ENCODE measurements around the gene BAAT. TPM values are rescaled to one million over a fixed set of nuclear protein-coding genes. Genes with fewer than 3 reads are reported as not detected.

BAAT gene
- total and polyA plus RNA-seq, 4 experiments from 2014 or later = 0.08 to 0.15 TPM; not detected in 2

- no peaks in the 10 kb centered on the region for H3K4me1 ChIP-seq (ENCODE audit: insufficient read depth, low read length)
- no peak for DNase-seq
- intact Hi-C loops (cut with micrococcal nuclease) = no loop called here
- H3K9me3 ChIP-seq (ENCODE audit: control insufficient read depth in 1 of 2, low read length in 2 of 2) = no peaks in the 10 kb centered on the region
- H3K4me3 ChIP-seq (ENCODE audit: low read length in 2 of 2) = no peak overlapping the region
- H3K9me3 Mint-ChIP-seq = peaks cover 0 to 8% (median under 1%) of the 10 kb centered on the region in 8 donors
- H3K4me1 Mint-ChIP-seq = no peaks in the 10 kb centered on the region
- ChIA-PET CTCF (ENCODE audit: partially characterized antibody) (interaction anchor here (1.6 kb wide), 1 partner anchor 15 kb away, joined by 4 read pairs; no protein-coding TSS in a partner anchor), POLR2A (ENCODE audit: partially characterized antibody) (no interaction called here)
- no peak overlapping the region for H3K4me3 Mint-ChIP-seq
- no peak overlapping the region for H3K27ac ChIP-seq (ENCODE audit: low read depth, low read length)
- no peaks in the 10 kb centered on the region for H3K36me3 ChIP-seq (ENCODE audit: insufficient read depth, low read length)
- peaks cover 0 to 2% of the 10 kb centered on the region in 2 donors for H3K36me3 Mint-ChIP-seq
- H3K27ac Mint-ChIP-seq = no peak overlapping the region
- no peaks in the 10 kb centered on the region for H3K27me3 ChIP-seq (ENCODE audit: insufficient read depth, low read length)
- peaks cover 9 to 11% of the 10 kb centered on the region in 2 donors for H3K27me3 Mint-ChIP-seq
Observed at GRCh38 chr9:101372327-101373118, 12.3 kb downstream of the BAAT start.

GRCh38 chr9:101371813-101372212, 13.0 kb downstream of the BAAT start:
- peaks cover 0 to 2% of the 10 kb centered on the region in 2 donors for H3K36me3 Mint-ChIP-seq
- DNase-seq = no peak
- Histone ChIP-seq H3K4me1 (ENCODE audit: insufficient read depth, low read length) (no peaks in the 10 kb centered on the region), H3K9me3 (ENCODE audit: control insufficient read depth in 1 of 2, low read length in 2 of 2) (no peaks in the 10 kb centered on the region), H3K27me3 (ENCODE audit: insufficient read depth, low read length) (no peaks in the 10 kb centered on the region), H3K4me3 (ENCODE audit: low read length in 2 of 2) (no peak overlapping the region), H3K36me3 (ENCODE audit: insufficient read depth, low read length) (no peaks in the 10 kb centered on the region), H3K27ac (ENCODE audit: low read depth, low read length) (no peak overlapping the region)
- CTCF ChIA-PET (ENCODE audit: partially characterized antibody) = interaction anchor here (1.6 kb wide), 1 partner anchor 16 kb away, joined by 4 read pairs; no protein-coding TSS in a partner anchor
- no peaks in the 10 kb centered on the region for H3K4me1 Mint-ChIP-seq
- H3K27ac Mint-ChIP-seq = no peak overlapping the region
- H3K9me3 Mint-ChIP-seq = peaks cover 0 to 4% (median 0%) of the 10 kb centered on the region in 8 donors
- POLR2A ChIA-PET (ENCODE audit: partially characterized antibody) = no interaction called here
- peaks cover 9 to 11% of the 10 kb centered on the region in 2 donors for H3K27me3 Mint-ChIP-seq
- intact Hi-C loops (cut with micrococcal nuclease) = no loop called here
- no peak overlapping the region for H3K4me3 Mint-ChIP-seq

- Mint-ChIP-seq H3K27me3 (peaks cover 3% of the 10 kb centered on the region in 2 donors), H3K36me3 (no peaks in the 10 kb centered on the region), H3K27ac (no peak overlapping the region), H3K9me3 (no peaks in the 10 kb centered on the region), H3K4me3 (no peak overlapping the region), H3K4me1 (no peaks in the 10 kb centered on the region)
- Histone ChIP-seq H3K36me3 (ENCODE audit: insufficient read depth, low read length) (no peaks in the 10 kb centered on the region), H3K27ac (ENCODE audit: low read depth, low read length) (no peak overlapping the region), H3K9me3 (ENCODE audit: control insufficient read depth in 1 of 2, low read length in 2 of 2) (no peaks in the 10 kb centered on the region), H3K4me1 (ENCODE audit: insufficient read depth, low read length) (no peaks in the 10 kb centered on the region), H3K27me3 (ENCODE audit: insufficient read depth, low read length) (no peaks in the 10 kb centered on the region), H3K4me3 (ENCODE audit: low read length in 2 of 2) (no peak overlapping the region)
- CTCF ChIA-PET (ENCODE audit: partially characterized antibody) = interaction anchor here (1.1 kb wide), 1 partner anchor 10 kb away, joined by 3 read pairs; no protein-coding TSS in a partner anchor
- POLR2A ChIA-PET (ENCODE audit: partially characterized antibody) = no interaction called here
- no peak for DNase-seq
- intact Hi-C loops (cut with micrococcal nuclease) = no loop called here
Observed at GRCh38 chr9:101369884-101370531, 14.8 kb downstream of the BAAT start.

- Histone ChIP-seq H3K27me3 (ENCODE audit: insufficient read depth, low read length) (no peaks in the 10 kb centered on the region), H3K9me3 (ENCODE audit: control insufficient read depth in 1 of 2, low read length in 2 of 2) (no peaks in the 10 kb centered on the region), H3K27ac (ENCODE audit: low read depth, low read length) (no peak overlapping the region), H3K4me3 (ENCODE audit: low read length in 2 of 2) (no peak overlapping the region), H3K36me3 (ENCODE audit: insufficient read depth, low read length) (no peaks in the 10 kb centered on the region), H3K4me1 (ENCODE audit: insufficient read depth, low read length) (no peaks in the 10 kb centered on the region)
- intact Hi-C loops (cut with micrococcal nuclease) = no loop called here
- Mint-ChIP-seq H3K4me1 (no peaks in the 10 kb centered on the region), H3K4me3 (no peak overlapping the region), H3K36me3 (no peaks in the 10 kb centered on the region), H3K27me3 (peaks cover 3% of the 10 kb centered on the region in 2 donors), H3K27ac (no peak overlapping the region), H3K9me3 (no peaks in the 10 kb centered on the region)
- DNase-seq = no peak
- CTCF ChIA-PET (ENCODE audit: partially characterized antibody) = no interaction called here
- POLR2A ChIA-PET (ENCODE audit: partially characterized antibody) = no interaction called here
Observed at GRCh38 chr9:101369286-101369685, 15.5 kb downstream of the BAAT start.

- Mint-ChIP-seq H3K27ac (no peak overlapping the region), H3K9me3 (peaks cover 0 to 2% (median 0%) of the 10 kb centered on the region in 8 donors), H3K4me3 (no peak overlapping the region), H3K36me3 (no peaks in the 10 kb centered on the region), H3K27me3 (peaks cover 3 to 5% of the 10 kb centered on the region in 2 donors), H3K4me1 (no peaks in the 10 kb centered on the region)
- Histone ChIP-seq H3K36me3 (ENCODE audit: insufficient read depth, low read length) (no peaks in the 10 kb centered on the region), H3K27ac (ENCODE audit: low read depth, low read length) (no peak overlapping the region), H3K27me3 (ENCODE audit: insufficient read depth, low read length) (no peaks in the 10 kb centered on the region), H3K4me1 (ENCODE audit: insufficient read depth, low read length) (no peaks in the 10 kb centered on the region), H3K9me3 (ENCODE audit: control insufficient read depth in 1 of 2, low read length in 2 of 2) (no peaks in the 10 kb centered on the region), H3K4me3 (ENCODE audit: low read length in 2 of 2) (no peak overlapping the region)
- ChIA-PET POLR2A (ENCODE audit: partially characterized antibody) (no interaction called here), CTCF (ENCODE audit: partially characterized antibody) (no interaction called here)
- intact Hi-C loops (cut with micrococcal nuclease) = no loop called here
- DNase-seq = no peak
Observed at GRCh38 chr9:101367323-101367722, 17.5 kb downstream of the BAAT start.

GRCh38 chr9:101366038-101366756, 18.6 kb downstream of the BAAT start:
- intact Hi-C loops (cut with micrococcal nuclease) = no loop called here
- Histone ChIP-seq H3K27me3 (ENCODE audit: insufficient read depth, low read length) (no peaks in the 10 kb centered on the region), H3K4me3 (ENCODE audit: low read length in 2 of 2) (no peak overlapping the region), H3K9me3 (ENCODE audit: control insufficient read depth in 1 of 2, low read length in 2 of 2) (no peaks in the 10 kb centered on the region), H3K4me1 (ENCODE audit: insufficient read depth, low read length) (no peaks in the 10 kb centered on the region), H3K27ac (ENCODE audit: low read depth, low read length) (no peak overlapping the region), H3K36me3 (ENCODE audit: insufficient read depth, low read length) (no peaks in the 10 kb centered on the region)
- no peak for DNase-seq
- CTCF ChIA-PET (ENCODE audit: partially characterized antibody) = no interaction called here
- Mint-ChIP-seq H3K4me1 (no peaks in the 10 kb centered on the region), H3K9me3 (peaks cover 0 to 2% (median 0%) of the 10 kb centered on the region in 8 donors), H3K4me3 (no peak overlapping the region), H3K27ac (no peak overlapping the region), H3K36me3 (no peaks in the 10 kb centered on the region), H3K27me3 (peaks cover 0 to 4% of the 10 kb centered on the region in 2 donors)
- POLR2A ChIA-PET (ENCODE audit: partially characterized antibody) = no interaction called here

- Histone ChIP-seq H3K36me3 (ENCODE audit: insufficient read depth, low read length) (no peaks in the 10 kb centered on the region), H3K4me3 (ENCODE audit: low read length in 2 of 2) (no peak overlapping the region), H3K27me3 (ENCODE audit: insufficient read depth, low read length) (no peaks in the 10 kb centered on the region), H3K9me3 (ENCODE audit: control insufficient read depth in 1 of 2, low read length in 2 of 2) (no peaks in the 10 kb centered on the region), H3K4me1 (ENCODE audit: insufficient read depth, low read length) (no peaks in the 10 kb centered on the region), H3K27ac (ENCODE audit: low read depth, low read length) (no peak overlapping the region)
- Mint-ChIP-seq H3K27me3 (peaks cover 0 to 2% of the 10 kb centered on the region in 2 donors), H3K36me3 (no peaks in the 10 kb centered on the region), H3K4me1 (no peaks in the 10 kb centered on the region), H3K4me3 (no peak overlapping the region), H3K27ac (no peak overlapping the region), H3K9me3 (peaks cover 0 to 2% (median 0%) of the 10 kb centered on the region in 8 donors)
- POLR2A ChIA-PET (ENCODE audit: partially characterized antibody) = no interaction called here
- intact Hi-C loops (cut with micrococcal nuclease) = no loop called here
- CTCF ChIA-PET (ENCODE audit: partially characterized antibody) = no interaction called here
- no peak for DNase-seq
Observed at GRCh38 chr9:101365181-101365580, 19.6 kb downstream of the BAAT start.
